BLaER1 (cell line): ENCODE results near the gene DNAI7.

ENCODE experiments used
- H3K27ac ChIP-seq: shearing (Covaris generic); formaldehyde crosslinking; 2 replicates; pipeline ENCODE4 v1.8.1; 2022
- H3K27me3 ChIP-seq: shearing (Covaris generic); formaldehyde crosslinking; 2 replicates; pipeline ENCODE4 v1.8.1; 2022
- H3K36me3 ChIP-seq: shearing (Covaris generic); formaldehyde crosslinking; 2 replicates; pipeline ENCODE4 v1.8.1; 2022
- H3K4me1 ChIP-seq: shearing (Covaris generic); formaldehyde crosslinking; 2 replicates; pipeline ENCODE4 v1.8.1; 2022
- H3K4me2 ChIP-seq: shearing (Covaris generic); formaldehyde crosslinking; 2 replicates; pipeline ENCODE4 v1.8.1; 2022
- H3K4me3 ChIP-seq: shearing (Covaris generic); formaldehyde crosslinking; 2 replicates; pipeline ENCODE4 v1.8.1; 2022
- H3K9ac ChIP-seq: shearing (Covaris generic); formaldehyde crosslinking; 2 replicates; pipeline ENCODE4 v1.8.1; 2022
- H3K9me3 ChIP-seq: shearing (Covaris generic); formaldehyde crosslinking; 2 replicates; pipeline ENCODE4 v1.8.1; 2022
- H4K20me1 ChIP-seq: shearing (Covaris generic); formaldehyde crosslinking; 2 replicates; pipeline ENCODE4 v1.8.1; 2022
- Cebpa-rat ChIP-seq: shearing (Covaris generic); IDR thresholded peaks from 2 replicates; pipeline ENCODE4 v1.8.1; 2022

DNAI7 gene

DNA sequence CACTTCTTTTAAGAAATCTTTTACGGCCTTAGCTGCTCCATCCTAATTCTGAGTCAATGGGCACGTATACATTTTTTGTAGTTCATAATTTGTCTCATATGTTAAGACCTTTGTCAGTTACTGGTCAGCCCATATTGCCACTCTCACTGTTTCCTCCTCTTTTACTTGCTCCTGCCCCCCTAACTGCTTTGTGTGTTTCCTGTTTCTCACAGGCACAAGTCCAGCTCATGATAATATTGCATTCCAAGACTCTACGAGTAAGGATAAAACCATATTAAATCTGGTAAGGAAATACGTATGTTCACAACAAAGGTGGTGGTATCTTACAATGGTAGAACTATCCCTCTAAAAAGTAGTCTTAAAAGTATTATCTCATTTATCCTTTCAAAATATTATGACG, 111.7 kb downstream of the DNAI7 start:
- H3K9ac ChIP-seq: no peak overlapping the region
- H4K20me1 ChIP-seq: peaks cover 100% of the 10 kb centered on the region
- no peaks in the 10 kb centered on the region for H3K9me3 ChIP-seq
- peaks cover 94% of the 10 kb centered on the region for H3K4me1 ChIP-seq
- H3K4me3 ChIP-seq: no peak overlapping the region
- H3K4me2 ChIP-seq: no peak overlapping the region; the same call in 1 of the 2 replicates
- peaks cover 100% of the 10 kb centered on the region for H3K36me3 ChIP-seq
- TF ChIP-seq Cebpa-rat: no peak
- no peaks in the 10 kb centered on the region for H3K27me3 ChIP-seq
- H3K27ac ChIP-seq: no peak overlapping the region

- no peak overlapping the region for H3K4me3 ChIP-seq
- peaks cover 94% of the 10 kb centered on the region for H3K4me1 ChIP-seq
- peaks cover 100% of the 10 kb centered on the region for H4K20me1 ChIP-seq
- no peak overlapping the region; the same call in 1 of the 2 replicates for H3K27ac ChIP-seq
- H3K9ac ChIP-seq: no peak overlapping the region
- H3K9me3 ChIP-seq: no peaks in the 10 kb centered on the region
- H3K4me2 ChIP-seq: peak overlapping the region; percentile 8; the same call in 1 of the 2 replicates
- peaks cover 100% of the 10 kb centered on the region for H3K36me3 ChIP-seq
- no peak for TF ChIP-seq Cebpa-rat
- no peaks in the 10 kb centered on the region for H3K27me3 ChIP-seq
Observed at GRCh38 chr12:25082628-25083027, 112.3 kb downstream of the DNAI7 start.

DNA sequence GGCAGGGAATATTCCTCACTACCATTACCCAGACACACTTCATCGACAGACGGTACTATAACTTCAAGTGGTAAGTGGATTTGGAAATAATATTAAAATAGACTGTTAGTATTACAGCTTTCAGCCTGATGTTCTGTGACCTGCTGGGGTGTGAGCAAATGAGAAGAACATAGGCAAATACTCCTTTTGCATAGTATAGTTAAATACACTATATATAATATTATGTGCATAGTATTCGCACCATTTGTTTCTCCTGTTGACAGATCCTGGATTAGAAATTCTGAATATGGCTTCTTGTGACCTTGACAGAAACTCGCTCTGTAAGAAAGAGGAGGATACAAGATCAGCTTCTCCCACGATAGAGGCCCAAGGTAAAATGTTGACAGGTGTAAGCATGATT, 115.6 kb downstream of the DNAI7 start:
- H3K36me3 ChIP-seq: peaks cover 97% of the 10 kb centered on the region
- peaks cover 83% of the 10 kb centered on the region for H3K4me1 ChIP-seq
- H3K9me3 ChIP-seq: no peaks in the 10 kb centered on the region
- no peak overlapping the region for H3K9ac ChIP-seq
- H3K27me3 ChIP-seq: no peaks in the 10 kb centered on the region
- no peak for TF ChIP-seq Cebpa-rat
- H4K20me1 ChIP-seq: peaks cover 99% of the 10 kb centered on the region
- H3K4me2 ChIP-seq: peak overlapping the region; percentile 6; the same call in 1 of the 2 replicates
- no peak overlapping the region for H3K4me3 ChIP-seq
- H3K27ac ChIP-seq: no peak overlapping the region

DNA sequence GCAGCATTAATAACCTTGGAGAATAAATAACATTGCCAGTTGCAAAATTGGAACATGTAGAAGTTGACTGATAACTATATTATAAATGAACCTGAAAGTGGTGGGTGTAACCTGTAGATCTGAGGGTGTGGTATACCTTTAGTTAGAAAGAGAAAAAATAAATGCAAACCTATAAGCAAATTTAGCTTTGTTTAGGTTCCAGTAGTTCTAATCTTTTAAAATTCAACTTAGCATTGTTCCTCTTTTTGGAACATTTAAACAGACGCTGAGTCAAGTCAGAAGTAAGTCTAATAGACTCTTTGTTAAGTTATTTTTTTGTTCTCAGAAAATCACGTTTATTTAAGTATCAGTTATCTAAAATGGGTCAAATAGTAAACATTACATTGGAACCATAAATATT, 120.0 kb downstream of the DNAI7 start:
- Histone ChIP-seq H3K9ac (no peak overlapping the region; the same call in 1 of the 2 replicates), H3K4me2 (peak overlapping the region; percentile 94), H4K20me1 (peaks cover 99% of the 10 kb centered on the region), H3K27ac (no peak overlapping the region), H3K9me3 (no peaks in the 10 kb centered on the region), H3K36me3 (peaks cover 97% of the 10 kb centered on the region), H3K27me3 (no peaks in the 10 kb centered on the region), H3K4me3 (no peak overlapping the region), H3K4me1 (peaks cover 89% of the 10 kb centered on the region)
- no peak for TF ChIP-seq Cebpa-rat

DNA sequence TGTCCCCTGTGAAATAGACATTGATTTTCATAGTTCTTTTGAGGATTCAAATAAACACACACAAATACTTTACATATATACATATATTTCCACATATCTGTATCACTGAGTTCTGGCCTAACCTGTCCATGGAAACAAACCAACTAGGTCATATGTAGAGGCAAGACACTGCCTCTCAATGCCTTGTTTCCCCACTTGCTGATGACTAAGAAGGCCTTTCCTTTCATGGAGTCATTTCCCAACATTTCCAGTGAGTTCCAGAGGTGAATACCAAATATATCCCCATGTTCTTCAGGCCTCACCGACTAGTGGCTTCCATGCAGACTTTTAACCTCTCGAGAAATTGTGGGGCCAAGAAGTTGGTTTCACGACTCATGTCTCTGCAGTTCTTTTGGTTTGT, 120.8 kb downstream of the DNAI7 start:
- Histone ChIP-seq H3K4me3 (no peak overlapping the region), H3K36me3 (peaks cover 97% of the 10 kb centered on the region), H3K9ac (no peak overlapping the region; the same call in 1 of the 2 replicates), H3K4me2 (peak overlapping the region; percentile 94), H3K4me1 (peaks cover 89% of the 10 kb centered on the region), H3K27ac (no peak overlapping the region), H3K9me3 (no peaks in the 10 kb centered on the region), H3K27me3 (no peaks in the 10 kb centered on the region), H4K20me1 (peaks cover 99% of the 10 kb centered on the region)
- TF ChIP-seq Cebpa-rat: no peak

- Histone ChIP-seq H3K9me3 (no peaks in the 10 kb centered on the region), H3K9ac (peak overlapping the region; percentile 96; the same call in 1 of the 2 replicates), H4K20me1 (peaks cover 99% of the 10 kb centered on the region), H3K27ac (peak overlapping the region; percentile 4; the same call in 1 of the 2 replicates), H3K36me3 (peaks cover 97% of the 10 kb centered on the region), H3K4me3 (no peak overlapping the region), H3K27me3 (no peaks in the 10 kb centered on the region), H3K4me2 (peak overlapping the region; percentile 94), H3K4me1 (peaks cover 89% of the 10 kb centered on the region)
- no peak for TF ChIP-seq Cebpa-rat
Observed at GRCh38 chr12:25072906-25073650, 121.9 kb downstream of the DNAI7 start.

- H3K4me1 ChIP-seq: peaks cover 97% of the 10 kb centered on the region
- peaks cover 100% of the 10 kb centered on the region for H3K36me3 ChIP-seq
- no peaks in the 10 kb centered on the region for H3K27me3 ChIP-seq
- TF ChIP-seq Cebpa-rat: no peak
- H3K4me3 ChIP-seq: no peak overlapping the region
- no peaks in the 10 kb centered on the region for H3K9me3 ChIP-seq
- H3K4me2 ChIP-seq: peak overlapping the region; percentile 94
- H3K27ac ChIP-seq: peak overlapping the region; percentile 4; the same call in 1 of the 2 replicates
- peak overlapping the region; percentile 96 for H3K9ac ChIP-seq
- H4K20me1 ChIP-seq: peaks cover 100% of the 10 kb centered on the region
Observed at GRCh38 chr12:25071366-25071765, 123.6 kb downstream of the DNAI7 start.

DNA sequence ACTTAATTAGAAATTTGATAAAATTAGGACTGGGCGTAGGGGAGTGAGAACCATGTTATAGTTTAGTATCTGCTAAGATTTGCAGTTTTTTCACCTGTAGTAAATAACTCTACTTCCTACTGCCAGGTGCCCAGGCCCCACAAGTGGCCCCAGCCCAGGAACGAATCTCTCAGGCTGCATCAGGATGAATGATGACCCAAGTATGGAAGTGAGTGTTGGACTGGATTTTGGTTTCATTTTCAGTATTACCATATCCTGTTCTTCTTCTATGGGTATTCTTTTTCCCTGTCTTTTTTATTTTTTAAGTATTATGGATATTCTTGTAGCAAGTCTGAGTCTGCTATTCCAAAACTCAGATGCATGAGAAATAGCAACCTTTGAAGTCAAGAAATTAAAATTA, 125.7 kb downstream of the DNAI7 start:
- Histone ChIP-seq H3K9me3 (no peaks in the 10 kb centered on the region), H3K4me1 (peaks cover 100% of the 10 kb centered on the region), H3K9ac (peak overlapping the region; percentile 96), H4K20me1 (peaks cover 100% of the 10 kb centered on the region), H3K36me3 (peaks cover 100% of the 10 kb centered on the region), H3K4me3 (peak overlapping the region; percentile 79), H3K27me3 (no peaks in the 10 kb centered on the region), H3K4me2 (peak overlapping the region; percentile 94), H3K27ac (peak overlapping the region; percentile 99)
- no peak for TF ChIP-seq Cebpa-rat

DNA sequence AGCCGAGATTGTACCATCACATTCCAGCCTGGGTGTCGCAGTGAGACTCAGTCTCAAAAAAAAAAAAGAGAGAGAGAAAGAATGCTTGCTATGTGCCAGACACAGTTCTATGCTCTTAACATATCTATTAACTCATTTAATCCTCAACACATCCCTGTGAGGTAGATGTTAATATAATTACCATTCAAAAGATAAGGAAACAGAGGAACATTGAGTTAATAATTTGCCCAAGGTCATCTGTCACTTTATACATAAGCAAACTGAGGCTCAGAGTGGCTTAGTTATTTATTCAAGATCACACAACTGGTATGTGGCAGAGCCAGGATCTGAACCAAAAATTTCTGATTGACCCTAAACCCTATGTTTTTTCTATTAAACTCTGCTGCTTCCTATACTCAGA, 129.9 kb downstream of the DNAI7 start:
- H3K4me2 ChIP-seq: peak overlapping the region; percentile 94

DNA sequence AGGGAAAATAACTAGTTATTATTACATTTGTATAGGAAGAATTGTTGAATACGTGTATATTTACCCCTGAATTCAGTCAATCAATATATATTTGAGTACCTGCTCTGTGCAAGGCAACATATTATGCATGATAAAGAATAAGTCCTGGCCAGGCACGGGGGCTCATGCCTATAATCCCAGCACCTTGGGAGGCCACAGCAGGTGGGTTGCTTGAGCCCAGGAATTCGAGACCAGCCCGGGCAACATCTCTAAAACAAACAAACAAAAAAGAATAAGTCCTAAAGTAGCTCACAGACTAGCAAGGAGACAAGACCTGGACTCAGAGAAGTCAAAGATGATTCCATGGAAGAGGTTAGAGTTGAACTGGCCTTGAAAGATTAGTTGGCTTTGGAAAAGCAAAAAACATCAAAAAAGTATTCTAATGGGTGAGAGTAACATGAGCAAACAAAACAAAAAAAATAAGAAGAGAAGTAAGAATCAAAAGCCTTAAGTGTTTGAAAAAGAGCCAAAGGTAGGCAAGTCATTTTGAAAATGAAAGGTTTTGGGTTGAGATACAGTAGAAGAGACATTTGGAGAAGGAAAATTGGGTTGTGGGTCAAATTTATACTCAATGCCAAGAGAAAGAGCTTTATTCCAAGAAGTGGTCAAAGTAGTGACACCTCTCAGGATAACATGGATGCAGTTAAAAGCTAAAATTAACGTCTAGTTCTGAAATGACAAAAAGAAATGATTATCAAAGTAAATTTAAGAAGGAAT, 130.9 kb downstream of the DNAI7 start:
- Histone ChIP-seq H3K9me3 (no peaks in the 10 kb centered on the region), H3K36me3 (peaks cover 100% of the 10 kb centered on the region), H3K4me3 (peak overlapping the region; percentile 79), H3K27me3 (no peaks in the 10 kb centered on the region), H3K4me1 (peaks cover 57% of the 10 kb centered on the region), H3K27ac (peak overlapping the region; percentile 99), H3K4me2 (peak overlapping the region; percentile 94), H3K9ac (peak overlapping the region; percentile 96), H4K20me1 (peaks cover 83% of the 10 kb centered on the region)
- TF ChIP-seq Cebpa-rat: no peak

More for the DNA sequence above, 129.9 kb downstream of the DNAI7 start:
- Histone ChIP-seq H3K4me3 (peak overlapping the region; percentile 79), H3K27ac (peak overlapping the region; percentile 99), H3K9me3 (no peaks in the 10 kb centered on the region), H3K27me3 (no peaks in the 10 kb centered on the region), H3K4me1 (peaks cover 67% of the 10 kb centered on the region), H3K9ac (peak overlapping the region; percentile 96), H4K20me1 (peaks cover 93% of the 10 kb centered on the region), H3K36me3 (peaks cover 100% of the 10 kb centered on the region)
- TF ChIP-seq Cebpa-rat: no peak
